HG02642 (cell line): ENCODE measurements around the gene KANSL1.
"Not testable (repeated sequence)": the region's sequence is repeated elsewhere in the genome, so short reads cannot be mapped to it uniquely, and the experiment has no call there.

Source experiments
- ATAC-seq: cut with Tn5 transposase; IDR thresholded peaks from one replicate; pipeline ENCODE4 v1.9.1; 2021; ENCODE audit warnings: mild to moderate bottlenecking; ENCODE audit not compliant: unreplicated experiment, poor library complexity

Gene KANSL1

DNA sequence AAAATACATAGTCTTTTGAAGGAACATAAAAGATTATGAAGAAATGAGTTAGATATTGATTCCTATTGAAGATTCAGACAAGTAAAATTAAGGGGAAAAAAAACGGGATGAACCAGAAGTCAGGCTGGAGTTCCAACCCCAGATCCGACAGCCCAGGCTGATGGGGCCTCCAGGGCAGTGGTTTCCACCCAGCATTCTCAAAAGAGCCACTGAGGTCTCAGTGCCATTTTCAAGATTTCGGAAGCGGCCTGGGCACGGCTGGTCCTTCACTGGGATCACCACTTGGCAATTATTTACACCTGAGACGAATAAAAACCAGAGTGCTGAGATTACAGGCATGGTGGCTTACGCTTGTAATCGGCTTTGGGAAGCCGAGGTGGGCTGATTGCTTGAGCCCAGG, 184.6 kb downstream of the KANSL1 start:
- ATAC-seq, result no peak

DNA sequence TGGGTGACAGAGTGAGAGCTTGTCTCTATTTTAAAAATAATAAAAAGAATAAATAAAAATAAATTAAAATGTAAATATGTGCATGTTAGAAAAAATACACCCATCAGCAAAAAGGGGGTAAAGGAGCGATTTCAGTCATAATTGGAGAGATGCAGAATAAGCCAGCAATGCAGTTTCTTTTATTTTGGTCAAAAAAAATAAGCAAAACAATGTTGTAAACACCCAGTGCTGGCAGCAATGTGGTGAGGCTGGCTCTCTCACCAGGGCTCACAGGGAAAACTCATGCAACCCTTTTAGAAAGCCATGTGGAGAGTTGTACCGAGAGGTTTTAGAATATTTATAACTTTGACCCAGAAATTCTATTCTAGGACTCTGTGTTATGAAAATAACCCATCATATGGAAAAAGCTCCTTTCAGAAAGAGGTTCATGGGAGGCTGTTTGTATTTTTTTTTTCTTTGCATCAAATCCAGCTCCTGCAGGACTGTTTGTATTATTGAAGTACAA, 185.7 kb downstream of the KANSL1 start:
- no peak for ATAC-seq

DNA sequence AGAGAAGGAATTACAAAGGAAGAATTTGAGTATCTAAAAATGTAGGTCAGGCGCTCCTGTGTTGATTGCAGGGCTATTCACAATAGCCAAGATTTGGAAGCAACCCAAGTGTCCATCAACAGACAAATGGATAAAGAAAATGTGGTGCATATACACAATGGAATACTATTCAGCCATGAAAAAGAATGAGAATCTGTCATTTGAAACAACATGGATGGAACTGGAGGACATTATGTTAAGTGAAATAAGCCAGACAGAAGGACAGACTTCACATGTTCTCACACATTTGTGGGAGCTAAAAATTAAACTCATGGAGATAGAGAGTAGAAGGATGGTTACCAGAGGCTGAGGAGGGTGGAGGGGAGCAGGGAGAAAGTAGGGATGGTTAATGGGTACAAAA, 187.1 kb downstream of the KANSL1 start:
- ATAC-seq, result not testable (repeated sequence)

DNA sequence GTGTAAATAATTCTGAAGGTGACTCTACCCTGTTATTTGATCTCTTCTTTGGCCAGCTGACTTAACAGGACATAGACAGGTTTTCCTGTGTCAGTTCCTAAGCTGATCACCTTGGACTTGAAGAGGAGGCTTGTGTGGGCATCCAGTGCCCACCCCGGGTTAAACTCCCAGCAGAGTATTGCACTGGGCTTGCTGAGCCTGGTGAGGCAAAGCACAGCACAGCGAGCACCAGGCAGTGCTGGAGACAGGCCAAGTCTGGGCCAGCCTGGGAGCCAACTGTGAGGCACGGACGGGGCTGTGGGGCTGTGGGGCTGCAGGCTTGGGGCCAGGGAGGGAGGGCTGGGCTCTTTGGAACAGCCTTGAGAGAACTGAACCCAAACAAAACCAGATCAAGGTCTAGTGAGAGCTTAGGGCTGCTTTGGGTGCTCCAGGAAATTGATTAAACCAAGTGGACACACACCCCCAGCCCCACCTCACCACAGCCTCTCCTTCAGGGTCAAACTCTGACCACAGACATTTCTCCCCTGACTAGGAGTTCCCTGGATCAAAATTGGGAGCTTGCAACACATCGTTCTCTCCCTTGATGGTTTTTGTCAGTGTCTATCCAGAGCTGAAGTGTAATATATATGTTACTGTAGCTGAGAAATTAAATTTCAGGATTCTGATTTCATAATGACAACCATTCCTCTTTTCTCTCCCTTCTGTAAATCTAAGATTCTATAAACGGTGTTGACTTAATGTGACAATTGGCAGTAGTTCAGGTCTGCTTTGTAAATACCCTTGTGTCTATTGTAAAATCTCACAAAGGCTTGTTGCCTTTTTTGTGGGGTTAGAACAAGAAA, 189.1 kb downstream of the KANSL1 start:
- no peak for ATAC-seq

DNA sequence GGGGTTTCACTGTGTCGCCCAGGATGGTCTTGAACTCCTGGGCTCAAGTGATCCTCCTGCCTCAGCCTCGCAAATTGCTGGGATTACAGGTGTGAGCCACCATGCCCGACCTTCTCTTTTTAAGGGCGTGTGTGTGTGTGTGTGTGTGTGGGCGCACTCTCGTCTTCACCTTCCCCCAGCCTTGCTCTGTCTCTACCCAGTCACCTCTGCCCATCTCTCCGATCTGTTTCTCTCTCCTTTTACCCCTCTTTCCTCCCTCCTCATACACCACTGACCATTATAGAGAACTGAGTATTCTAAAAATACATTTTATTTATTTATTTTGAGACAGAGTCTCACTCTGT, 190.3 kb downstream of the KANSL1 start:
- ATAC-seq, result no peak

DNA sequence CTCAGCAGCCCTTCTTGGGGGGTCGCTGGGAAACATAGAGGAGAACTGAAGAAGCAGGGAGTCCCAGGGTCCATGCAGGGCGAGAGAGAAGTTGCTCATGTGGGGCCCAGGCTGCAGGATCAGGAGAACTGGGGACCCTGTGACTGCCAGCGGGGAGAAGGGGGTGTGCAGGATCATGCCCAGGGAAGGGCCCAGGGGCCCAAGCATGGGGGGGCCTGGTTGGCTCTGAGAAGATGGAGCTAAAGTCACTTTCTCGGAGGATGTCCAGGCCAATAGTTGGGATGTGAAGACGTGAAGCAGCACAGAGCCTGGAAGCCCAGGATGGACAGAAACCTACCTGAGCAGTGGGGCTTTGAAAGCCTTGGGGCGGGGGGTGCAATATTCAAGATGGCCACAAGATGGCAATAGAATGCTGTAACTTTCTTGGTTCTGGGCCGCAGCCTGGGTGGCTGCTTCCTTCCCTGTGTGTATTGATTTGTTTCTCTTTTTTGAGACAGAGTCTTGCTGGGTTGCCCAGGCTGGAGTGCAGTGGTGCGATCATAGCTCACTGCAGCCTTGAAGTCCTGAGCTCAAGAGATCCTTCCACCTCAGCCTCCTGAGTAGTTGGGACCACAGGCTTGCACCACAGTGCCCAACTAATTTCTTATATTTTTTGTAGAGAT, 190.8 kb downstream of the KANSL1 start:
- peak; percentile 61 for ATAC-seq

DNA sequence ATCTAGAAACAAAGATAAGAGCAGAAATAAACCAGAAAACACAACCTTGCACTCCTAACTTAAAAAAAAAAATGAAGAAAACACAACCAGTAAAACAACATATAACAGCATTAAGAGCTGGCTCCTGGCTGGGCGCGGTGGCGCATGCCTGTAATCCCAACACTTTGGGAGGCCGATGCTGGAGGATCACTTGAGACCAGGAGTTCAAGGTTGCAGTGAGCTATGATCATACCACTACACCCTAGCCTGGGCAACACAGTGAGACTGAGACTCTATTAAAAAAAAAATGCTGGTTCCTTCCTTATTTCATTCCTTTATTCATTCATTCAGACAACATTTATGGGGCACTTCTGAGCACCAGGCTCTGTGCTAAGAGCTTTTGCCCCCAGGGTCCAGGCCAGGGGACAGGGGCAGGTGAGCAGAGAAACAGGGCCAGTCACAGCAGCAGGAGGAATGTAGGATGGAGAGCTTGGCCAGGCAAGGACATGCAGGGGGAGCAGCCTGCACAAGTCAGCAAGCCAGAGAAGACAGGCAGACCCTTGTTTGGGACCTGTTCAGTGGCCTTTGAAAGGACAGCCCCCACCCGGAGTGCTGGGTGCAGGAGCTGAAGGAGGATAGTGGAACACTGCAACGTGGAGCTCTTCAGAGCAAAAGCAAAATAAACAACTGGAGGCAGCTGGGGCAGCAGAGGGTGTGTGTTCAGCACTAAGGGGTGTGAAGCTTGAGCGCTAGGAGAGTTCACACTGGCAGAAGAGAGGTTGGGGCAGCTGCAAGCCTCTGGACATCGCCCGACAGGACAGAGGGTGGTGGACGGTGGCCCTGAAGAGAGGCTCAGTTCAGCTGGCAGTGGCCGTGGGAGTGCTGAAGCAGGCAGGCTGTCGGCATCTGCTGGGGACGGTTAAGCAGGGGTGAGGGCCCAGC, 191.6 kb downstream of the KANSL1 start:
- ATAC-seq, result no peak

DNA sequence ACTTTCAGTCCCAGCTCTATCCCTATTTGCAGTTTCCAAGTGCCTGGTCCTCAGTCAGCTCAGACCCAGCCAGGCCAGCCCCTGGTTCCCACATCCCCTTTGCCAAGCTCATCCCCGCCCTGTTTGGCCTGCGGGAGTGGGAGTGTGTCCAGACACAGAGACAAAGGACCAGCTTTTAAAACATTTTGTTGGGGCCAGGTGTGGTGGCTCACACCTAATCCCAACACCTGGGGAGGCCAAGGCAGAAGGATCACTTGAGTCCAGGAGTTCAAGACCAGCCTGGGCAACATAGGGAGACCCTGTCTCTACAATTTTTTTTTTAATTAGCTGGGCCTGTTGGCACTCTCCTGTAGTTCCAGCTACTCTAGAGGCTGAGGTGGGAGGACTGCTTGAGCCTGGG, 192.5 kb downstream of the KANSL1 start:
- no peak for ATAC-seq

DNA sequence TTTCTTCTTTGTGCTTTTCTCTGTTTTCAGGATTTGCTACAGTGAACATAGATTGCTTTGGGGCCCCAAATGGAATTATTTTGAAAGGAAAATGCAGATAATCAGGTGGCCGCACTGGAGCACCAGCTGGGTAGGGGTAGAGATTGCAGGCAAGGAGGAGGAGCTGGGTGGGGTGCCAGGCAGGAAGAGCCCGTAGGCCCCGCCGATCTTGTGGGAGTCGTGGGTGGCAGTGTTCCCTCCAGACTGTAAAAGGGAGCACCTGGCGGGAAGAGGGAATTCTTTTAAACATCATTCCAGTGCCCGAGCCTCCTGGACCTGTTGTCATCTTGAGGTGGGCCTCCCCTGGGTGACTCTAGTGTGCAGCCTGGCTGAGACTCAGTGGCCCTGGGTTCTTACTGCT, 192.9 kb downstream of the KANSL1 start:
- no peak for ATAC-seq

DNA sequence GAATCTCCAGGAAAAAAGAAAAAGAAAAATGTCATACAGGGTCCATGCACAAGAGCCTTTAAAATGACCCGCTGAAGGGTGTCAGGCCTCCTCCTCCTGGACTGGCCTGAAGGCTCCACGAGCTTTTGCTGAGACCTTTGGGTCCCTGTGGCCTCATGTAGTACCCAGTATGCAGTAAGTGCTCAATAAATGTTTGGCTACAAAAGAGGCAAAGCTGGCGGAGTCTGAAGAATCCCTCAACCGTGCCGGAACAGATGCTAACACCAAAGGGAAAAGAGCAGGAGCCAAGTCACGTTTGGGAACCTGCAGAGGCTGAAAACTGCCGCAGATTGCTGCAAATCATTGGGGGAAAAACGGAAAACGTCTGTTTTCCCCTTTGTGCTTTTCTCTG, 193.3 kb downstream of the KANSL1 start:
- no peak for ATAC-seq

DNA sequence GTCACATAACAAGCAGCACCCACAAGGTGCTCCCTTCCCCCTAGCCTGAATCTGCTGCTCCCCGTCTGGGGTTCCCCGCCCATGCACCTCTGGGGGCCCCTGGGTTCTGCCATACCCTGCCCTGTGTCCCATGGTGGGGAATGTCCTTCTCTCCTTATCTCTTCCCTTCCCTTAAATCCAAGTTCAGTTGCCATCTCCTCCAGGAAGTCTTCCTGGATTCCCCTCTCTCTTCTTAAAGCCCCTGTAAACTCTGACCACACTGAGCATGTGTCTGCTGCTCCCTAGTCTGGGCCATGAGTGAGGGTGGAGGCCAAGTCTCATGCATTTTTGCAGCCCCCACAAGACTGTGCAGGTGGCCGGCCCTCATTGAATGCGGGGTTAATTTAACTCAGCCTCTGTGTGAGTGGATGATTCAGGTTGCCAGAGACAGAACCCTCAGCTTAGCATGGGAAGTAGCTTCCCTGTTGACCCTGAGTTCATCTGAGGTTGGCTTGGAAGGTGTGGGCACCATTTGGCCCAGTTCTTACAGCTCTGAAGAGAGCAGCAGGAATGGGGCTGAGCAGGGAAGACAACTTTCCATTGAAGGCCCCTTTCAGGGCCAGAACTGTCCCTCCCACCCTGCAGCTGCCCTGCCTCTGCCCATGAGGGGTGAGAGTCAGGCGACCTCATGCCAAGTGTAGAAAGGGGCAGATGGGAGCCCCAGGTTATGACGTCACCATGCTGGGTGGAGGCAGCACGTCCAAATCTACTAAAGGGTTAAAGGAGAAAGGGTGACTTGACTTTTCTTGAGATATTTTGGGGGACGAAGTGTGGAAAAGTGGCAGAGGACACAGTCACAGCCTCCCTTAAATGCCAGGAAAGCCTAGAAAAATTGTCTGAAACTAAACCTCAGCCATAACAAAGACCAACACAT, 194.0 kb downstream of the KANSL1 start, which contains the start of gene STH:
TSS of gene STH (plus strand) at position 264 of the 913 bp plus-strand sequence. CDS start at position 294, 30 bp downstream.
- ATAC-seq, result no peak

DNA sequence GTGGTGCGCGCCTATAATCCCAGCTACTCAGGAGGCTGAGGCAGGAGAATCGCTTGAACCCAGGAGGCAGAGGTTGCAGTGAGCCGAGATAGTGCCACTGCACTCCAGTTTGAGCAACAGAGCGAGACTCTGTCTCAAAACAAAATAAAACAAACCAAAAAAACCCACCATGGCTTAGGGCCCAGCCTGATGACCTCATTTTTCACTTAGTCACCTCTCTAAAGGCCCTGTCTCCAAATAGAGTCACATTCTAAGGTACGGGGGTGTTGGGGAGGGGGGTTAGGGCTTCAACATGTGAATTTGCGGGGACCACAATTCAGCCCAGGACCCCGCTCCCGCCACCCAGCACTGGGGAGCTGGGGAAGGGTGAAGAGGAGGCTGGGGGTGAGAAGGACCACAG, 195.6 kb downstream of the KANSL1 start:
- no peak for ATAC-seq

DNA sequence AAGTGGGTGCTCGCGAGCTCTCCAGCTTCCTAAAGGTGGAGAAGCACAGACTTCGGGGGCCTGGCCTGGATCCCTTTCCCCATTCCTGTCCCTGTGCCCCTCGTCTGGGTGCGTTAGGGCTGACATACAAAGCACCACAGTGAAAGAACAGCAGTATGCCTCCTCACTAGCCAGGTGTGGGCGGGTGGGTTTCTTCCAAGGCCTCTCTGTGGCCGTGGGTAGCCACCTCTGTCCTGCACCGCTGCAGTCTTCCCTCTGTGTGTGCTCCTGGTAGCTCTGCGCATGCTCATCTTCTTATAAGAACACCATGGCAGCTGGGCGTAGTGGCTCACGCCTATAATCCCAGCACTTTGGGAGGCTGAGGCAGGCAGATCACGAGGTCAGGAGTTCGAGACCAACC, 196.1 kb downstream of the KANSL1 start:
- no peak for ATAC-seq

DNA sequence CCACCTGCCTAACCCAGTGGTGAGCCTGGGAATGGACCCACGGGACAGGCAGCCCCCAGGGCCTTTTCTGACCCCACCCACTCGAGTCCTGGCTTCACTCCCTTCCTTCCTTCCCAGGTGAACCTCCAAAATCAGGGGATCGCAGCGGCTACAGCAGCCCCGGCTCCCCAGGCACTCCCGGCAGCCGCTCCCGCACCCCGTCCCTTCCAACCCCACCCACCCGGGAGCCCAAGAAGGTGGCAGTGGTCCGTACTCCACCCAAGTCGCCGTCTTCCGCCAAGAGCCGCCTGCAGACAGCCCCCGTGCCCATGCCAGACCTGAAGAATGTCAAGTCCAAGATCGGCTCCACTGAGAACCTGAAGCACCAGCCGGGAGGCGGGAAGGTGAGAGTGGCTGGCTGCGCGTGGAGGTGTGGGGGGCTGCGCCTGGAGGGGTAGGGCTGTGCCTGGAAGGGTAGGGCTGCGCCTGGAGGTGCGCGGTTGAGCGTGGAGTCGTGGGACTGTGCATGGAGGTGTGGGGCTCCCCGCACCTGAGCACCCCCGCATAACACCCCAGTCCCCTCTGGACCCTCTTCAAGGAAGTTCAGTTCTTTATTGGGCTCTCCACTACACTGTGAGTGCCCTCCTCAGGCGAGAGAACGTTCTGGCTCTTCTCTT, 196.8 kb downstream of the KANSL1 start:
- no peak for ATAC-seq

DNA sequence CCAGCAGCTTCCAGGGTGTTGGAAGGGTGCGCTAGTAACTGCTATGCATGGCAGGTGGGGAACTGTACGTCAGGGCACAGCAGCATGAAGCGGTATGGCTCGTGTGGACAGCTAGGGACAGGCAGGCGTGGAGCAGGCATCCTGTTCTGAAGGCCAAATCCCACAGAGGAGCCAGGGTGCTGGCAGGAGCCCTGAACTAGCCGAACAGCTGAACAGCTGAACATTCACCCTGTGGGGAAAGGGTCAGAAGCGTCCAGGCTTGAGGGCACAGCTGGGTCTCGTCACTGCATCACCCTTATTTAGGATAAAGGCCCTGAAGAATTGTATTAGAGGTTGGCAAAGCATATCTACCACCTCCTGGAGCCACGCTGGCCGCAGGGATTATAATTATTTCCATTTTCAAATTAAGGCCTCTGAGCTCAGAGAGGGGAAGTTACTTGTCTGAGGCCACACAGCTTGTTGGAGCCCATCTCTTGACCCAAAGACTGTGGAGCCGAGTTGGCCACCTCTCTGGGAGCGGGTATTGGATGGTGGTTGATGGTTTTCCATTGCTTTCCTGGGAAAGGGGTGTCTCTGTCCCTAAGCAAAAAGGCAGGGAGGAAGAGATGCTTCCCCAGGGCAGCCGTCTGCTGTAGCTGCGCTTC, 197.5 kb downstream of the KANSL1 start:
- no peak for ATAC-seq

DNA sequence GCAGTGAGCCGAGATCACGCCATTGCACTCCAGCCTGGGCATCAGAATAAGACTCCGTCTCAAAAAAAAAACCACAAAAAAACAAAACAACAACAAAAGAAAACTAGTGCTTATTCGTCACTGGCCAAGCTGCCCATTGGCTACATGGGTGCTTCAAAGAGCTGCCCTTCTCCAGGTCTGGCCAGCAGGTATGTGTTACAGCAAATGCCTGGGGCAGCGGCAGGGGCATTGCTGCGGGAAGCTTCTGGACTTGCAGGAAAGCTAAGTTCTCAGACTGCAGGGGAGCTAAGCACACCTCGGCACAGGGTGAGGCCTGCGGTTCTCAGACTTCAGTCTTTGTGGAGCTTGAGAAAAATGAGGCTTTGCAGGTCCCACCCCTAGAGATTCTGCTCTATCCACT, 198.2 kb downstream of the KANSL1 start:
- no peak for ATAC-seq

DNA sequence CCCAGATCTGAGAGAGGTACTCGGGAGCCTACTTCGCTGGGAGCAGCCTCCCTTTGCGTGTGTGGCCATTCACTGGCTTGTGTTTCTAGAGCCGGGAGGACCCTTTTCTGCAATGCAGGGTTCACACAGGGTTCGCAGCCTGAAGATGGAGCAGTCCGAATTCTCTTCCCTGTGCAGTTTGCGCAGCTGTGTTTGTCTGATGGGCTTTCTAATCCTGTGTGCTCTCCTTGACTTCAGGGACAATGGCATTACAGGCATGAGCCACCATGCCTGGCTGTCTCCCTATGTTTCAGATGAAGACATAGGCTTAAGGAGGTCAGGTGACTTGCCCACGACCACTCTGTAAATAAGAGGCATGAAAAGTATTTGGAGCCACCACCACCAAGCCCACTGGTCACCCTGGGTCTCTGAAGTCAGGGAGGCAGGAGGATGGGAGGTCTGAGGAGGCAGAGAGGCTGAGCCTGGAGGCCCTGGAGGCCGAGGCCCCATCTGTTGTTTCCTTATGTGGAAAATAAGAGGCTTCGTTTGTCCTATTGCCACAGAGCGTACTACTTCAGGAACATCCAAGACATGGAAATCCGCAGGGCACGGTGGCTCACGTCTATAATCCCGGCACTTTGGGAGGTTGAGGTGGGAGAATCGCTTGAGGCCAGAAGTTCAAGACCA, 199.1 kb downstream of the KANSL1 start:
- no peak for ATAC-seq

DNA sequence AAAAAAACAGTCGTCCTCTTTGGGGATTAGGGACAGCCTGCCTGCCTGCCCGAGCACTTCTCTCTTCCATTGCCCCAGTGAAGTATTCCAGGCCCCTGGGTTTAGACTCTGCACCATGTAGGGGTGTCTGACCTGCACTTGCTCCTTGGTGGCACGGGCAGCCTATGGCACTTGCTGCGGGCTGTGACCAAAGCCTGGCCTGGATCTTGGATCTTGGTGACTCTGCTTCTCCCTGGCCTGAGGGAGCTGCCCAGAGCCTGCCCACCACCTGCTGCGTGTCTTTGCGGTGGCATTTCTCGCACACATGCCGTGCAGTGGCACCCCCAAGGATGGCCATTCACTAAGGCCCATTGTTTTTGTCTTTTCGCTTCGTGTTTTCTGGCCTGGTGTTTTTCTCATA, 200.3 kb downstream of the KANSL1 start:
- ATAC-seq, result no peak
